Progenitor cell of endocrine pancreas (in vitro differentiated cells): ENCODE measurements around the gene DSCAML1. TPM values are rescaled to one million over a fixed set of nuclear protein-coding genes. Genes with fewer than 3 reads are reported as not detected.
A peak's percentile ranks its signal among the peaks of the same experiment; 100 is the strongest.

Source experiments
- DNase-seq: peaks from one replicate; pipeline ENCODE4 v3.0.0; 2021; ENCODE audit warnings: low spot score; ENCODE audit not compliant: unreplicated experiment
- H3K27ac Mint-ChIP-seq: 2 replicates; pipeline ENCODE4 v1.8.0; 2021; ENCODE audit warnings: mild to moderate bottlenecking, moderate library complexity, mixed read lengths
- H3K27me3 Mint-ChIP-seq: 2 replicates; pipeline ENCODE4 v1.8.0; 2021; ENCODE audit warnings: mixed read lengths
- H3K36me3 Mint-ChIP-seq: 2 replicates; pipeline ENCODE4 v1.8.0; 2022; ENCODE audit warnings: mixed read lengths; ENCODE audit not compliant: insufficient read depth
- H3K4me1 Mint-ChIP-seq: 2 replicates; pipeline ENCODE4 v1.8.0; 2021; ENCODE audit warnings: low read depth, mixed read lengths
- H3K4me3 Mint-ChIP-seq: 2 replicates; pipeline ENCODE4 v1.8.0; 2021; ENCODE audit warnings: low read depth, mild to moderate bottlenecking, moderate library complexity, mixed read lengths
- H3K9me3 Mint-ChIP-seq: 2 replicates; pipeline ENCODE4 v1.8.0; 2021; ENCODE audit warnings: low read depth, mixed read lengths
- total RNA-seq: library from RNA; stranded (reverse); gene quantifications from 2 replicates; pipeline ENCODE4 v1.2.1, GENCODE V29; 2021
- TF ChIP-seq, protein P1 (sequence below): fragments of 200-600 bp; sonication (generic); IDR thresholded peaks from one replicate; pipeline ENCODE4 v1.5.0; 2021; ENCODE audit warnings: antibody characterized with exemption, mild to moderate bottlenecking; ENCODE audit not compliant: unreplicated experiment

DSCAML1 gene
- total RNA-seq, 1 donor from 2014 or later = 2.7 TPM

DNA sequence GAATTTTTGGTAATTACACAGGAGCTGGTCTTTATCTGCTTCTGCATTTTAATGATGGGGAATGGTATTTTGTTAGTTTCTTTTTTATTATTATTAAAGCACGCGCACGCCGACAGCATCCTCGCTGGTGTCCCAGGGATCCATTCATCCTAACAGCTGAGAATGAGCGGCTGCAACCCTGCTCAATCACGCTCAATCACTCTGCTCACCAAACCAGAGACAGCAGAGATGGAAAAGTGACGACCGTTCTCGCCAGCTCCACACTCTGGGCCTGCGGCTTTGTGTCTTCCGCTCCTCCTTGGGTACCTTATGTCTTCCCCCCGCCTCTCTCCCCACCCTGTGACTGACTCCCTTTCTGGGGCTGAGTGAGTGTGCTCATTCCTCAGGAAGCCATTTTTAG, 84.5 kb downstream of the DSCAML1 start:
- TF ChIP-seq, protein P1, sequence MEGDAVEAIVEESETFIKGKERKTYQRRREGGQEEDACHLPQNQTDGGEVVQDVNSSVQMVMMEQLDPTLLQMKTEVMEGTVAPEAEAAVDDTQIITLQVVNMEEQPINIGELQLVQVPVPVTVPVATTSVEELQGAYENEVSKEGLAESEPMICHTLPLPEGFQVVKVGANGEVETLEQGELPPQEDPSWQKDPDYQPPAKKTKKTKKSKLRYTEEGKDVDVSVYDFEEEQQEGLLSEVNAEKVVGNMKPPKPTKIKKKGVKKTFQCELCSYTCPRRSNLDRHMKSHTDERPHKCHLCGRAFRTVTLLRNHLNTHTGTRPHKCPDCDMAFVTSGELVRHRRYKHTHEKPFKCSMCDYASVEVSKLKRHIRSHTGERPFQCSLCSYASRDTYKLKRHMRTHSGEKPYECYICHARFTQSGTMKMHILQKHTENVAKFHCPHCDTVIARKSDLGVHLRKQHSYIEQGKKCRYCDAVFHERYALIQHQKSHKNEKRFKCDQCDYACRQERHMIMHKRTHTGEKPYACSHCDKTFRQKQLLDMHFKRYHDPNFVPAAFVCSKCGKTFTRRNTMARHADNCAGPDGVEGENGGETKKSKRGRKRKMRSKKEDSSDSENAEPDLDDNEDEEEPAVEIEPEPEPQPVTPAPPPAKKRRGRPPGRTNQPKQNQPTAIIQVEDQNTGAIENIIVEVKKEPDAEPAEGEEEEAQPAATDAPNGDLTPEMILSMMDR = no peak
- Mint-ChIP-seq H3K4me3 (no peak overlapping the region), H3K27ac (no peak overlapping the region), H3K36me3 (no peaks in the 10 kb centered on the region), H3K9me3 (no peaks in the 10 kb centered on the region), H3K27me3 (peaks cover 13% of the 10 kb centered on the region), H3K4me1 (peaks cover 23% of the 10 kb centered on the region)
- no peak for DNase-seq

DNA sequence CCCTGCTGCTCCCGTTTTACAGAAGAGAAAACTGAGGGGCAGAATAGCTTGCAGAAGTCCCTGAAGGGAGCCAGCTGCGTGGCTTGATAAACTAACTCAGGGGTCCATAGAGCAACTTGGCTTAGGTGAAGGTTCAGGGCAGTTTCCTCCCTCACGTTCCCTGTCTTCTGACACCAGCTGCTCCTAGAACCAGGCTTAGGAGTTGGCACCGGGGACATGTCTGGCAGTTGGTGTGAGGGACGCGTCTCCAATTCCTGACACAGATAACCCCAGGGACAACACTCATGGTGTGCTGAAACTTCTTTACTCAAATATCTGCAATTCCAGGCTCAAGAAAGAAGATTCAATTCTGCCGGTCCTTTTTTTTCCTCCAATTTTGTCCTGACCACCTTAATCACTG, 85.7 kb downstream of the DSCAML1 start:
- TF ChIP-seq, protein P1 = no peak
- DNase-seq = no peak
- H3K36me3 Mint-ChIP-seq = no peaks in the 10 kb centered on the region
- no peak overlapping the region for H3K4me3 Mint-ChIP-seq
- peaks cover 14% of the 10 kb centered on the region for H3K27me3 Mint-ChIP-seq
- peaks cover 20% of the 10 kb centered on the region for H3K4me1 Mint-ChIP-seq
- H3K9me3 Mint-ChIP-seq = no peaks in the 10 kb centered on the region
- no peak overlapping the region for H3K27ac Mint-ChIP-seq

DNA sequence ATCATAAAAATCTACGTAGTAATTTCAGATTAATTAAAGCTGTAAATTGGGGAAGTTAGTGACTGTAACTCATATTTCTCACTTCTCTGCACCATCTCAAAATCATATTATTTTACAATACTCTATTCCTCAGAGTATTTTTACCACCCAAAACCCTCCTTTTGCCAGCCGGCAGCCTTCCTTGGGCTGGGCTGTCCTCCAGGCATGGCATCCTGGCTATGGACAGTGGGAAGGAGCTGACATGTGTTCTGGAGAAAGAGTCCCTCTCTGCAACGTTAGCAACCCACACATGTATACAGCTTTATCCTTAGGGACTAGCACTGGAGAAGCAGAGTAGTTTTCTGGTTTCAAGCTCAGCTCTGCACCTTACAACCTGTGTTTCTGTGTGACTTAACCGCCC, 86.8 kb downstream of the DSCAML1 start:
- TF ChIP-seq, protein P1 = no peak
- no peaks in the 10 kb centered on the region for H3K36me3 Mint-ChIP-seq
- DNase-seq = no peak
- peaks cover 21% of the 10 kb centered on the region for H3K27me3 Mint-ChIP-seq
- H3K4me3 Mint-ChIP-seq = no peak overlapping the region
- no peaks in the 10 kb centered on the region for H3K9me3 Mint-ChIP-seq
- H3K27ac Mint-ChIP-seq = no peak overlapping the region
- H3K4me1 Mint-ChIP-seq = peaks cover 18% of the 10 kb centered on the region

GRCh38 chr11:117706322-117706814, 90.6 kb downstream of the DSCAML1 start:
- H3K9me3 Mint-ChIP-seq = no peaks in the 10 kb centered on the region
- no peak overlapping the region for H3K4me3 Mint-ChIP-seq
- peaks cover 24% of the 10 kb centered on the region for H3K27me3 Mint-ChIP-seq
- H3K27ac Mint-ChIP-seq = peak overlapping the region; percentile 7
- H3K36me3 Mint-ChIP-seq = no peaks in the 10 kb centered on the region
- H3K4me1 Mint-ChIP-seq = peaks cover 42% of the 10 kb centered on the region
- TF ChIP-seq, protein P1 = no peak
- DNase-seq = no peak

DNA sequence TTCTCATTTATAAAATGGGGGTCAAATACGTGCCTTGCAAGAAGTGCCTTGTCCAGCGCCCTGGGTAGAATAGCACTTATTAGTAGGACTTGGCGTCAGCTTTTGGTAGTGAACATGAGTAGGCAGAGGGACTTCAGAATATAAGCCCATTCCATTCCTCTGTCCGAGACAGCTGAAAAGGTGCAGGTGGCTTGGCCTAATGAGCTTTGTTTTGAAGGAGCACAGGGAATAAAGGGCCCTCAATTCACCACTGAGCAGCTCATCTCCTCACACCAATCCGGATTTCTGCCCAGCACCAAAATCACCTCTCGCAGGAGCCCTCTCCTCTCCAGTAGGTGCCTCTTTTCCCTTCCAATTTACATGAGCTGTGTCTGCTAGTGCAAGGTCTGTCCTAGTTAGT, 91.2 kb downstream of the DSCAML1 start:
- no peaks in the 10 kb centered on the region for H3K9me3 Mint-ChIP-seq
- TF ChIP-seq, protein P1 = no peak
- peak overlapping the region; percentile 7 for H3K27ac Mint-ChIP-seq
- no peak for DNase-seq
- H3K4me1 Mint-ChIP-seq = peaks cover 42% of the 10 kb centered on the region
- peaks cover 24% of the 10 kb centered on the region for H3K27me3 Mint-ChIP-seq
- H3K36me3 Mint-ChIP-seq = no peaks in the 10 kb centered on the region
- H3K4me3 Mint-ChIP-seq = no peak overlapping the region
